IPS-NIHi7 (cell line): ENCODE data around the gene RNF11.
"Not testable (repeated sequence)": the region's sequence is repeated elsewhere in the genome, so short reads cannot be mapped to it uniquely, and the experiment has no call there.

Experiments used
- DNase-seq: peaks from one replicate; pipeline ENCODE4 v3.0.0; 2012; ENCODE audit warnings: mixed read lengths; ENCODE audit errors: extremely low spot score

RNF11 gene

GRCh38 chr1:51235673-51236530 is at the start of gene RNF11:
Gene RNF11 (plus strand): TSS chr1:51236273. CDS start chr1:51236757, 484 bp downstream.
- peak; percentile 95 for DNase-seq

GRCh38 chr1:51188230-51188629 is 47.8 kb upstream of the RNF11 start:
- no peak for DNase-seq

GRCh38 chr1:51189421-51190073 is 46.5 kb upstream of the RNF11 start:
- DNase-seq = peak; percentile 74

- no peak for DNase-seq
These were observed 45.1 kb upstream of the RNF11 start for GRCh38 chr1:51190961-51191360.

- peak; percentile 57 for DNase-seq
These were observed 43.7 kb upstream of the RNF11 start for GRCh38 chr1:51192213-51192843.

GRCh38 chr1:51193564-51193963 is 42.5 kb upstream of the RNF11 start:
- DNase-seq = no peak

- no peak for DNase-seq
These were observed 32.8 kb upstream of the RNF11 start for GRCh38 chr1:51203121-51203873.

- DNase-seq = no peak
These were observed 32.2 kb upstream of the RNF11 start for GRCh38 chr1:51203874-51204245.

- DNase-seq = no peak
These were observed 26.0 kb upstream of the RNF11 start for GRCh38 chr1:51210055-51210454.

- DNase-seq = no peak
These were observed 25.4 kb upstream of the RNF11 start for GRCh38 chr1:51210676-51211075.

- DNase-seq = no peak
These were observed 21.4 kb upstream of the RNF11 start for GRCh38 chr1:51214615-51215131.

GRCh38 chr1:51215169-51215568 is 20.9 kb upstream of the RNF11 start:
- no peak for DNase-seq

GRCh38 chr1:51216631-51217030 is 19.4 kb upstream of the RNF11 start:
- DNase-seq = no peak

- no peak for DNase-seq
These were observed 19.0 kb upstream of the RNF11 start for GRCh38 chr1:51217101-51217500.

GRCh38 chr1:51218570-51218969 is 17.5 kb upstream of the RNF11 start:
- DNase-seq = no peak

GRCh38 chr1:51219022-51219421 is 17.1 kb upstream of the RNF11 start:
- DNase-seq = no peak

- DNase-seq = not testable (repeated sequence)
These were observed 14.5 kb upstream of the RNF11 start for GRCh38 chr1:51221529-51221928.

GRCh38 chr1:51222136-51222787 is 13.8 kb upstream of the RNF11 start:
- no peak for DNase-seq

GRCh38 chr1:51222809-51223208 is 13.3 kb upstream of the RNF11 start:
- no peak for DNase-seq

- no peak for DNase-seq
These were observed 11.8 kb upstream of the RNF11 start for GRCh38 chr1:51224255-51224654.
